HG02938 (cell line): Measurements from ENCODE around the gene ADH1A.
"Not testable (repeated sequence)": the region's sequence is repeated elsewhere in the genome, so short reads cannot be mapped to it uniquely, and the experiment has no call there.

ENCODE experiments used
- ATAC-seq: cut with Tn5 transposase; IDR thresholded peaks from one replicate; pipeline ENCODE4 v1.9.1; 2021; ENCODE audit warnings: mild to moderate bottlenecking, moderate library complexity; ENCODE audit not compliant: unreplicated experiment

Gene ADH1A

DNA sequence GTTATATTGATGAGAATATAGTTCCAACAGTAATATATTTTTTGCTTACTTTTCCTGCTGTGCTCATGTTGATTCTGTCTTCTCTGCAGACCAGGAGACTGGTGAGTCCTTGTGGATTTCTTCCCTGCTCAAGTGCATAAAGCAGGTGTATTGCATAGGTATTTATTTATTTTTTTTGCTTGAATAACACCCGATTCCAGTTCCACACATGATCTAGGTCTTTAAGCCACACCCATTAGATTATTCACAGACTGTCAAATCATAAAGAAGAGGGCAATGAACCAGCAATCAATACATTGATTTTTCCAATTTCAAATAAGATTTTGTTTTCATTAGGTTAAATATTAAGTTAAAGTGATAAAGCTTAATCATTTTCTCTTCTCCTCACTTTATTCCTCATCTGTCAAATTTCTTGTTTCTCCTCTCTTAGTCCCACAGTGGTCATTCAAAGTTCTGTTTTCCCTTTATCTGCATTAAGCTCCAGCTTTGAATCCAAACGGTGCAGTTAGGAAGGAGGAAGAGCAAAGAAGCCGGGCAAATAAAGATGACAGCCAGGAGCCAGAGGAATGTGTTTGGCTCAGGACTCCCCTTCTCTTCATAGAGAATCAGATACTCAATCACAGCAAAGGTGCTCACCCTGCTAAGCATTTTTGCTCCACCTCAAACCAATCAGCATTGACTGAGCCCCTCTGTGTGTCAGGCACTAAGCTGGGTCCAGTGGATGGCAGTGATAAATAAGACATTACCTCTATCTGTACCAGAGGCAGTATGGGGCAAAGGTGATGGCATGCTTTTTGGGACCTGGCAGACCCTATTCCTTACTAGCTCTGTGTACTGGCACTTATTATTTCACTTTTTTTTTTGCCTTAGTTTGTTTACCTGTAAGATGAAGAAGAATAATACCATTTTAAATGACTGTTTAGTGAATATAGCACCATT, at the start of gene ADH1A:
ADH1A (minus strand) TSS at position 138 of the 939 bp plus-strand sequence; CDS start at position 67, 71 bp downstream.
- no peak for ATAC-seq

- ATAC-seq = no peak
These were observed 48.4 kb upstream of the ADH1A start for GRCh38 chr4:99339172-99339571.

DNA sequence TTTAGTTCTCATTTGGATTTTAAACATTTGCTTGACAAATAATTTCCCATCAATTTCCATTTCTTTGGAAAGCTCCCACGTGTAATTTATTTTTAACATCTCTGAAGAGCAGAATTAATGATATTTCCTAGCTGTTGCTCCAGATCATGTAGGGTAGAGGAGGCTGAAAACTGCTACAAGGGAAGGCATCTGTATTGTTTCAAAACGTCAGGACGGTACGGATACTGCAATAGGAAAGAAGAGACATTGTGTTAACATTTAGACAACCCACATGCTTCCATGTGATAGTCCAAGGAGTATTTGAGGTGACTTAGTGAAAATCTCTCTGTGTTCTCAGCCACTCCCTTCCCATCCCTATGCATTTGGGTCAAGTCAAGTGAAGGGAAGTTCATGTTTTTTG, 45.8 kb upstream of the ADH1A start:
- no peak for ATAC-seq

GRCh38 chr4:99334880-99335279, 44.1 kb upstream of the ADH1A start:
- no peak for ATAC-seq

GRCh38 chr4:99330648-99331047, 39.9 kb upstream of the ADH1A start:
- ATAC-seq = no peak

DNA sequence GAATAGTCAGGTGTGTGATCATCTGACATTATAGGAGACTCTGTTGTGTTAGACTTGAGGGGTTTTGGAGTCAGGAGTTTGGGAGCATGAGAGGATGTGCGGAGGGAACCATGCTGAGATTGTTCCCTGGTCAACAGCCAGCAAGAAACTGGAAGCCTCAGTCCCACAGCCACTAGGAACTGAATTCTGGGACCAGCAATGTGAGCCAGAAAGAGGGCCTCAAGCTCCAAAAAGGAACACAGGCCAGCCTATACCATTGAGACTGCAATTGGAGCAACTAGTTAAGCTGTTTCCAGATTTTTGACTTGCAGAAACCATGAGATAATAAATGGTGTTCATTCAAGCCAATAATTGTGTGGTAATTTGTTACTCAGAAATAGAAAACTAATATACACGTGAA, 39.1 kb upstream of the ADH1A start:
- no peak for ATAC-seq

DNA sequence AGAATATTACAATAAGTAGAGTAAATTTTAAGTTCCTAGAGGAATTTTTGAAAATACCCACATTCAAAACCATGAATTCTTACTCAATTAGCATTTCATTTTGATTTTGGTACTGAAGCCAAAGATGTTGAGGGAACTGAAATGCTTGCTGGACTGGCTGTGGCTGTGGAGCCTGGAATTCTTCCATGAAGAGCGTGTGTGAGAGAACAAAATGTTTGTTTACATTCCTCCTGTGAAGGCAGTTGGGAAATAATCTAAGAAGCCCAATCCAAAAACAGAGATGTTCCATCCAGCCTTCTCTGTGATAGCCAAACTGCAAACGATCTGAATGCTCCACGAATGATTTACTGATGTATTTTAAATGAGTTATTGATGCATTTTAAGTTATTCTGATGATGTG, 34.2 kb upstream of the ADH1A start:
- ATAC-seq = no peak

DNA sequence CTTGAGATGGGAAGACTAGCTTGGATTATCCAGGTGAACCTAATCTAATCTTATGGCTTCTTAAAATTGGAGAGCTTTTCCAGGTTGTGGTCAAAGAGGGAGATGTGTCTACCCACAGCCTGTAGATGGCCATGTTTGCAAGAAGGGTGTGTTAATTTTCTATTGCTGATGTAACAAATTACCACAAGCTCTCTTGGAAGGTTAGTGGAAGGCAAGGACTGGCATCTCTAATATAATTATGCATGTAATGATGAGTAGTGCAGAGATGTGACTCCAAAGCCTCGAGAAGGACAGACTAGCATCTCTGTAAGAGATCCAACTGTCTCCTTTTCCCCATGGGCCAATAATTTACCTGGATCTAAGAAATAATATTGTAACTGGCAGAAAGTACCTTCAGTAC, 33.6 kb upstream of the ADH1A start:
- ATAC-seq = no peak

- no peak for ATAC-seq
These were observed 33.0 kb upstream of the ADH1A start for GRCh38 chr4:99323756-99324155.

GRCh38 chr4:99321241-99322191, 30.7 kb upstream of the ADH1A start, which contains the start of gene ADH1B:
Gene ADH1B, minus strand, starts transcription at chr4:99321401. Its CDS starts 70 bp downstream, at chr4:99321331.
- ATAC-seq = no peak

GRCh38 chr4:99317811-99318210, 27.0 kb upstream of the ADH1A start:
- ATAC-seq = not testable (repeated sequence)

- ATAC-seq = no peak
These were observed 26.6 kb upstream of the ADH1A start for GRCh38 chr4:99317354-99317753.

GRCh38 chr4:99315839-99316238, 25.1 kb upstream of the ADH1A start:
- ATAC-seq = no peak

- ATAC-seq = no peak
These were observed 23.4 kb upstream of the ADH1A start for GRCh38 chr4:99314211-99314610.

- no peak for ATAC-seq
These were observed 19.6 kb upstream of the ADH1A start for GRCh38 chr4:99310389-99310788.

DNA sequence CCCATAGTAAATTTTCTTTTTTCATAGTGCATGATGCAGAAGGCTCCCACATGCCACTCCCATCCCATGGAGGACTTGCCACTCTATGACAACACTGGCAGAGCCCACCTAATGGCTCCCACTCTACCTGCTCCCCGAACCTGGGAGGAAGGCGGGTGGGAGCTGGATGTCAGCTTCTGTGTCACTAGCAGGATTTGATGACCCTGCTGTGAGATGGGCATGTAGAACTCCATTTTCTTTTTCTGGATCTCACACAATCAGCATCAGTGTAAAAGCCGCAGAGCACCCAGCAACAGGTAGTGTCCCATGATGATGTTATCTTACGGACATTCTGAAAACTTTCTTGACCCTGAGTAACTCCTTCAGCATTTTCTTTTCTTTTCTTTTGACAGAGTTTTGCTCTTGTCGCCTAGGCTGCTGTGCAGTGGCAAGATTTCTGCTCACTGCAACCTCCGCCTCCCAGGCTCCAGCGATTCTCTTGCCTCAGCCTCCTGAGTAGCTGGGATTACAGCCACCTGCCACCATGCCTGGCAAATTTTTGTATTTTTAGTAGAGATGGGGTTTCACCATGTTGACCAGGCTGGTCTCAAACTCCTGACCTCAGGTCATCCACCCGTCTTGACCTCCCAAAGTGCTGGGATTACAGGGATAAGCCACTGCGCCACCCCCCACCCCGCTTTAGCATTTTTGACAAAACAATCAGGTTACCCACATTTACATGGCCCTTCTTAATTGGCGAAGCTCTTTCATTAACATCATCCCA, 15.0 kb upstream of the ADH1A start:
- no peak for ATAC-seq

DNA sequence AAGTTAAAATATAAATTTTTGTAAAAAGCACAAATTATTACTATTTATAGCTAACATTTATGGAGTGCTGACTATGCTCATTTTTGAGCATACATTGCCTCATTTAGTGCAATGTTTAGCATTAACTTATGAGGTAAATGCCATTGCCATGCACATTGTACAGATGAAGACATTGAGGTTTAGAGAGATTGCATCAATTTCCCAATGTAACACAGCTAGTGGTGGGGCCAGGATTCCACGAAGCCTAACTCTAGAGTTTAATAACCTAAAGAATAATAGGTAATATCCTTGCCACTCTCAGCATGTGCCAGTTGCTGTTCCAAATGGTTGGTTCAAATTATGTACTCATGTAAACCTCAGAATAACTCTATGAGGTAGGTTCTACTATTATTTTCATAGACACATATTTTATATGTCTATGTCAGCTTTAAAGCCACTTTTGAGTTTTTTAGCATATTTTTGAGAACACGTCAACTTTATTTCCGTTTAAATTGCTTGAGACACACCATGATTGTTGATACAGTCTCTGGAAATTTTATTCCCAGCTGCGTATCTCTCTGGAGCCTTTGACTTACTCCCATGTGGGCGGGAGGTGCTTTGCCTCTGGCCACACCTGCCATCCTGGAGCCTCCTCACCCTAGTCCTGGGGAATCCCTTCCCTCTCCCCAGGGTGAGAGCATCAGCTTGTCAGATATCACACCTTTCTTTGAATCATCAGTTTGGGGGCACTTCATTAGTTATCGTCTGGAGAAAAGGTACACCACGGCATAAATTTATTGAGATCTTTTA, 10.8 kb upstream of the ADH1A start:
- no peak for ATAC-seq

DNA sequence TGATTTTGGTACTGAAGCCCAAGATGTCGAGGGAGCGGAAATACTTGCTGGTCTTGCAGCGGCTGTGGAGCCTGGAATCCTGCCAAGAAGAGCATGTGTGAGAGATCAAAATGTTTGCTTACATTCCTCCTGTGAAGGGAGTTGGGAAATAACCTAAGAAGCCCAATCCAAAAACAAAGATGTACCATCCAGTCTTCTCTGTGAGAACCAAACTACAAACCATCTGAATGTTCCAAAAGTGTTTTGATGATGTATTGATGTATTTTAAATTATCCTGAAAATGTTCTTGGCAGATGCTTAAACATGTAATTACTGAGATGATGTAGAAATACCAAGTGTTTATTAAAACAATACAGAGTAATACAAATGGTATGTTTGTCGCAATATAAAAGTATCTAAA, 10.1 kb upstream of the ADH1A start:
- no peak for ATAC-seq

- no peak for ATAC-seq
These were observed 2.6 kb upstream of the ADH1A start for GRCh38 chr4:99293357-99293756.

DNA sequence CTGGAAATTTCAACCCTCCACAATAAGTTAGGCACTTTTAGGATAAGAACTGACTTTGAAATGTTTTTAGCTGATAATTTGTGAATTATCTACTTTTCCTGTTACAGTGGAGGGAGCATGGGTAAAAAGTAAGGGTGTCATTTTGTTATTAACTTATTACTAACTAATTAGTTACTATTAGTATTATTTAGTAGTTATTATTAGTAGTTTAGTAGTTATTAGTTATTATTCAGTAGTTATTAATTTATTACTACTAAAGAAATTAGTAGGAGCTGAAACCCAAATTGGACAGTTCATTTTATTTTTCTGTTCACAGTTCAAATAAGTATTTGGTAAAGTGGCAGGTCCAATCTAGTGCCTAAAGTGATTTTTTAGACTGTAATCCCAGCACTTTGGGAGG, 5.4 kb downstream of the ADH1A start:
- ATAC-seq = no peak
